DOHH2 (cell line): ENCODE results near the gene TSHZ2.

Experiments
- H3F3A ChIP-seq: fragments of 200-600 bp; sonication (generic), shearing (Covaris generic); 2 replicates; pipeline ENCODE4 v1.6.0; 2016; ENCODE audit warnings: antibody characterized with exemption, mild to moderate bottlenecking; ENCODE audit not compliant: control insufficient read depth, insufficient read depth
- H3K27ac ChIP-seq: fragments of 200-600 bp; sonication (generic); 2 replicates; pipeline ENCODE4 v1.5.1; 2014; ENCODE audit warnings: low read depth, mild to moderate bottlenecking, low read length, moderate library complexity
- H3K27me3 ChIP-seq: fragments of 200-600 bp; sonication (generic); 2 replicates; pipeline ENCODE4 v1.6.1; 2014; ENCODE audit warnings: mild to moderate bottlenecking, low read length, mixed read lengths; ENCODE audit not compliant: control insufficient read depth
- H3K36me3 ChIP-seq: fragments of 200-600 bp; sonication (generic); 2 replicates; pipeline ENCODE4 v1.6.1; 2014; ENCODE audit warnings: mild to moderate bottlenecking, low read length, moderate library complexity, mixed read lengths; ENCODE audit not compliant: control insufficient read depth
- H3K4me1 ChIP-seq: fragments of 200-600 bp; sonication (generic); 2 replicates; pipeline ENCODE4 v1.6.1; 2014; ENCODE audit warnings: mild to moderate bottlenecking, low read length, mixed read lengths; ENCODE audit not compliant: control insufficient read depth
- H3K4me2 ChIP-seq: fragments of 200-600 bp; sonication (generic); 2 replicates; pipeline ENCODE4 v1.6.0; 2014; ENCODE audit warnings: mild to moderate bottlenecking, low read length, moderate library complexity
- H3K4me3 ChIP-seq: fragments of 200-600 bp; sonication (generic); 2 replicates; pipeline ENCODE4 v1.5.1; 2014; ENCODE audit warnings: mild to moderate bottlenecking, low read length, mixed read lengths
- H3K79me2 ChIP-seq: fragments of 200-600 bp; sonication (generic); 2 replicates; pipeline ENCODE4 v1.6.1; 2014; ENCODE audit warnings: mild to moderate bottlenecking, low read length, mixed read lengths; ENCODE audit not compliant: control insufficient read depth
- H3K9me2 ChIP-seq: fragments of 200-600 bp; sonication (generic); replicated peaks from 2 replicates; pipeline ENCODE4 v1.6.1; 2014; ENCODE audit warnings: mild to moderate bottlenecking, low read length, mixed read lengths; ENCODE audit not compliant: control insufficient read depth
- H3K9me3 ChIP-seq: fragments of 200-600 bp; sonication (generic); 2 replicates; pipeline ENCODE4 v1.6.1; 2014; ENCODE audit warnings: antibody characterized with exemption, low read length, mixed read lengths; ENCODE audit not compliant: control insufficient read depth, insufficient read depth
- H4K20me1 ChIP-seq: fragments of 200-600 bp; sonication (generic); 2 replicates; pipeline ENCODE4 v1.6.0; 2014; ENCODE audit warnings: low read depth, mild to moderate bottlenecking, antibody characterized with exemption, low read length, moderate library complexity; ENCODE audit not compliant: control insufficient read depth, insufficient read depth
- EZH2phosphoT487 ChIP-seq: fragments of 200-600 bp; sonication (generic); IDR thresholded peaks from 2 replicates; pipeline ENCODE4 v1.6.1; 2017; ENCODE audit warnings: borderline replicate concordance, mild to moderate bottlenecking, antibody characterized with exemption, low read length, moderate library complexity, mixed read lengths
- TF ChIP-seq, protein P1 (sequence below): fragments of 200-600 bp; sonication (generic); IDR thresholded peaks from one replicate; pipeline ENCODE4 v1.5.1; 2014; ENCODE audit warnings: antibody characterized with exemption, mild to moderate bottlenecking, low read depth, low read length; ENCODE audit not compliant: poor library complexity, severe bottlenecking

The TSHZ2 gene

DNA sequence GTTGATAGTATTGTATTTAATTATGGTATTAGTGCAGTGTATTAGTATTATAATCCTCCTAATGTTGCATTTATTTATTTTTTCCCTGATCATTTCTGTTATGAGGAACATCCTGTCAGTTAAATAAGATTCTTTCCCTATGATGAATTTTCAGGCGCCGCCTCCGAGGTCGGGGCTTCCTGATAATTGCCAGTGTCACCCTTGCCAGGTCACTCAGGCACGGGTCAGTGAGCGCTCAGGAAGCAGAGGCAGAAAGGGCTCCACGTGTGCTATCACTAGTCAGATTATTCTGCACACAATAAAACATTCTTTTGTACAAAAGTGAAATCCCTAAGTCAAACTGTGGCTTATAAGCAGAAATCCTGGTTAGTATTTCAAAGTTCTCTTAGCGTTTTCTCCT lies 64.8 kb downstream of the TSHZ2 start:
- Histone ChIP-seq H3K4me1 (peaks cover 18% of the 10 kb centered on the region), H3K9me2 (no peaks in the 10 kb centered on the region), H3K9me3 (no peaks in the 10 kb centered on the region), H3K27me3 (no peaks in the 10 kb centered on the region), H3K27ac (no peak overlapping the region), H3K36me3 (no peaks in the 10 kb centered on the region), H4K20me1 (no peaks in the 10 kb centered on the region), H3F3A (no peaks in the 10 kb centered on the region), H3K79me2 (no peaks in the 10 kb centered on the region), H3K4me3 (no peak overlapping the region), H3K4me2 (no peak overlapping the region)
- TF ChIP-seq, protein P1, sequence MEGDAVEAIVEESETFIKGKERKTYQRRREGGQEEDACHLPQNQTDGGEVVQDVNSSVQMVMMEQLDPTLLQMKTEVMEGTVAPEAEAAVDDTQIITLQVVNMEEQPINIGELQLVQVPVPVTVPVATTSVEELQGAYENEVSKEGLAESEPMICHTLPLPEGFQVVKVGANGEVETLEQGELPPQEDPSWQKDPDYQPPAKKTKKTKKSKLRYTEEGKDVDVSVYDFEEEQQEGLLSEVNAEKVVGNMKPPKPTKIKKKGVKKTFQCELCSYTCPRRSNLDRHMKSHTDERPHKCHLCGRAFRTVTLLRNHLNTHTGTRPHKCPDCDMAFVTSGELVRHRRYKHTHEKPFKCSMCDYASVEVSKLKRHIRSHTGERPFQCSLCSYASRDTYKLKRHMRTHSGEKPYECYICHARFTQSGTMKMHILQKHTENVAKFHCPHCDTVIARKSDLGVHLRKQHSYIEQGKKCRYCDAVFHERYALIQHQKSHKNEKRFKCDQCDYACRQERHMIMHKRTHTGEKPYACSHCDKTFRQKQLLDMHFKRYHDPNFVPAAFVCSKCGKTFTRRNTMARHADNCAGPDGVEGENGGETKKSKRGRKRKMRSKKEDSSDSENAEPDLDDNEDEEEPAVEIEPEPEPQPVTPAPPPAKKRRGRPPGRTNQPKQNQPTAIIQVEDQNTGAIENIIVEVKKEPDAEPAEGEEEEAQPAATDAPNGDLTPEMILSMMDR, result no peak
- TF ChIP-seq EZH2phosphoT487, result no peak

DNA sequence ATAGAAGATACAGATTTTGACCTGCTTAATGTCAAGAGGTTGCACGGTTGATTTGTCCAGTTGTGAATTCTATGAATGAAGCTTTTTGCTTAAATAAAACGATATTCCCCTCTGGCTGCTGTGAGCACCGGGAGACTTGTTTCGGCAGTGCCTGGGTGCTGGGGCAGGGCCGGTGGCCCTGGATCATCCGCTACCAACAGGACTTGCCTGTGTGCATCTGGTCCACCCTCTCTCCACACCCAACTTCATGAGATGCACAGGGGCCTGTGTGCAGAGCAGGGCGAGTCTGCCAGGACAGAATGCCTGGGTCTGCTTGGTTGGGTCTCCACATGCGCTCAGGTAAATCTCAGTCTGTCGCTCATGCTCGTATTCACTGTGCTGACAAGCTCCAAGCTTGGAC lies 65.5 kb downstream of the TSHZ2 start:
- H3K9me2 ChIP-seq, result no peaks in the 10 kb centered on the region
- no peaks in the 10 kb centered on the region for H3K9me3 ChIP-seq
- peaks cover 18% of the 10 kb centered on the region for H3K4me1 ChIP-seq
- no peaks in the 10 kb centered on the region for H3F3A ChIP-seq
- H3K27ac ChIP-seq, result no peak overlapping the region
- no peak for TF ChIP-seq EZH2phosphoT487
- TF ChIP-seq, protein P1, result no peak
- H3K36me3 ChIP-seq, result no peaks in the 10 kb centered on the region
- no peaks in the 10 kb centered on the region for H4K20me1 ChIP-seq
- H3K79me2 ChIP-seq, result no peaks in the 10 kb centered on the region
- no peaks in the 10 kb centered on the region for H3K27me3 ChIP-seq
- H3K4me3 ChIP-seq, result no peak overlapping the region
- no peak overlapping the region for H3K4me2 ChIP-seq

DNA sequence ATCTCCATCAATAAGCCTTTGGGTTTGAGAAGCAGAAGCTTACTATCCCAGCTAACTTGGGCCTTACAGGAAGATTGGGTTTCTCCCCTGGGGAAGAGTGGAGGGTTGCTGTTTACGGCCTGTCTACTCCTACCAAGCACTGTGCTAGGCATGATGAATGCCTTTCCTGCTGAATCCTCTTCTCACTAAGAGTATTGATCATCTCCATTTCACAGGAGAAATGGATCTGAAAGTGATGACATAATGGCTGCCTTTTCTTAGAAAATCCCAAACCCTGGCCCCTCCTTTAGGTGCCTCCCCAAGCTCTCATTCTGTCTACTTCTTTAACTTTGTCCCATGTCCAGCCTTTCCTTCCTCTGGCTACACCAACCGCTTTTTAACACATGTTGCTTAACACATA lies 66.1 kb downstream of the TSHZ2 start:
- TF ChIP-seq, protein P1, result no peak
- no peaks in the 10 kb centered on the region for H3K9me3 ChIP-seq
- H3K4me3 ChIP-seq, result no peak overlapping the region
- no peaks in the 10 kb centered on the region for H3K79me2 ChIP-seq
- no peaks in the 10 kb centered on the region for H3K27me3 ChIP-seq
- H3K4me2 ChIP-seq, result no peak overlapping the region
- H3K27ac ChIP-seq, result no peak overlapping the region
- no peaks in the 10 kb centered on the region for H4K20me1 ChIP-seq
- no peaks in the 10 kb centered on the region for H3K9me2 ChIP-seq
- H3K4me1 ChIP-seq, result peaks cover 18% of the 10 kb centered on the region
- H3F3A ChIP-seq, result no peaks in the 10 kb centered on the region
- H3K36me3 ChIP-seq, result no peaks in the 10 kb centered on the region
